Ramos (cell line): ENCODE results near the gene NEFH.
"Not testable (repeated sequence)": the region's sequence is repeated elsewhere in the genome, so short reads cannot be mapped to it uniquely, and the experiment has no call there.

Experiments
- in situ Hi-C: fragments of 300-500 bp; cut with MboI; formaldehyde crosslinking; loops from one replicate; pipeline ENCODE4 v1.14.3; 2022; ENCODE audit warnings: low sequenced_read_pairs; ENCODE audit not compliant: unreplicated experiment

NEFH gene

DNA sequence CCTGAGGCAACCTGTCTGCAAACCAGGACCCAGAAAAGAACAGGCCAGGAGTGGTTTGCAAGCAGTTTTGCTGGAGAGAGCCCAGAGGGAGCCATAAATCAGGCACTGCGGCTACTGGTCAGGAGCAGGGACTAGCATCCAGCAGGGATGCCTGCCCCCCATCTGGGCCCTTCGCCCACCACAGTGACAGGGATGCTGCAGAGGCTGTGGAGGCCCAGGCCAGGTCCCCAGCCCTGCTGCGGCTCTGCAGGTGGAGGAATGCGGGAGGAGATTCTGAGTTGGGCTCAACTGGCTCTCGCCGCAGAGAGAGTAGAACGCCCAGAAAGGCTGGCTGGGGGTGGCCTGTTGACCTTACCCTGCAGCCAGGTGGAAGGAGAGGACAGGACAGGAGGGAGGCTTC is 16.4 kb upstream of the NEFH start:
- in situ Hi-C loops: no loop called here

DNA sequence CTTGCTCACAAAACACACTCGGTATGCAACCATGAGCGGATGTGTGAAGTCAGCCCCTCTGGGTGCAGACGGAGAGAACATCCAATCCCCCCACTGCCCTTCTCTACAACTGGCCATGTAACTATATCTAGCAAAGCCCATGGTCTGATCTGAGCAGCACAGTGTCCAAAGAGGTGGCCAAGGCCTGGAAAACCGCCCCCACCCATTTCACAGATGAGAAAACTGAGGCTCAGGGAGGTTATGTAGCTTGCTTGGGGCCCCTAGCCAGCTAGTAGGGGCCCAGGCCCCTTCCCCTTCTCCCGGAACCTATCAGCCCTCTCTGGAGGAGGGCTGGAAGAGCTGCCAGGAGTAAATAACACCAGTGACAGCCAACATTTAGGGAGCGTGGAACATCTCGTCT is 15.4 kb upstream of the NEFH start:
- in situ Hi-C loops: no loop called here

DNA sequence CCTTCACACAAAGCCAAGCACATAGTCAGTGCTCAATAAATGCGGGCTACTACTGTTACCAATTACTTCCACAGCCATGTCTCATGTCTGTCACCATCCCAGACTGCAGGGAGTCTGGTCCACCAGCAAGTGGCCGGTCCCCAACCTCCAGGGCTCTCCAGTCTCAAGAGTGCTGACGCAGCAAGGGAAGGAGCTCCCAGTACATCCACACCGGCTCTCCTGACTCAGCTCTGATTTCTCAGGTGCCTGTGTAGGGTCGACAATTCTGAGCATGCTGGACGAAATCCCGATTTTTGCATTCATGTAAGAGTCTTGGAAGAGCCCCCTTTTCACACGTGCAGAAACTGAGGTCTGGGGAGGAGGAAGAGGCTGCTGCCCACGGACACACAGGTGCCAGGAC is 10.3 kb upstream of the NEFH start:
- in situ Hi-C loops: no loop called here

GRCh38 chr22:29470159-29470855 is 9.7 kb upstream of the NEFH start:
- in situ Hi-C loops: no loop called here

GRCh38 chr22:29473001-29473400 is 7.0 kb upstream of the NEFH start:
- in situ Hi-C loops: no loop called here

GRCh38 chr22:29475550-29475949 is 4.5 kb upstream of the NEFH start:
- in situ Hi-C loops: no loop called here

GRCh38 chr22:29476116-29476515 is 3.9 kb upstream of the NEFH start:
- in situ Hi-C loops: no loop called here

- in situ Hi-C loops: no loop called here
Observed at GRCh38 chr22:29477723-29478318, 2.2 kb upstream of the NEFH start.

DNA sequence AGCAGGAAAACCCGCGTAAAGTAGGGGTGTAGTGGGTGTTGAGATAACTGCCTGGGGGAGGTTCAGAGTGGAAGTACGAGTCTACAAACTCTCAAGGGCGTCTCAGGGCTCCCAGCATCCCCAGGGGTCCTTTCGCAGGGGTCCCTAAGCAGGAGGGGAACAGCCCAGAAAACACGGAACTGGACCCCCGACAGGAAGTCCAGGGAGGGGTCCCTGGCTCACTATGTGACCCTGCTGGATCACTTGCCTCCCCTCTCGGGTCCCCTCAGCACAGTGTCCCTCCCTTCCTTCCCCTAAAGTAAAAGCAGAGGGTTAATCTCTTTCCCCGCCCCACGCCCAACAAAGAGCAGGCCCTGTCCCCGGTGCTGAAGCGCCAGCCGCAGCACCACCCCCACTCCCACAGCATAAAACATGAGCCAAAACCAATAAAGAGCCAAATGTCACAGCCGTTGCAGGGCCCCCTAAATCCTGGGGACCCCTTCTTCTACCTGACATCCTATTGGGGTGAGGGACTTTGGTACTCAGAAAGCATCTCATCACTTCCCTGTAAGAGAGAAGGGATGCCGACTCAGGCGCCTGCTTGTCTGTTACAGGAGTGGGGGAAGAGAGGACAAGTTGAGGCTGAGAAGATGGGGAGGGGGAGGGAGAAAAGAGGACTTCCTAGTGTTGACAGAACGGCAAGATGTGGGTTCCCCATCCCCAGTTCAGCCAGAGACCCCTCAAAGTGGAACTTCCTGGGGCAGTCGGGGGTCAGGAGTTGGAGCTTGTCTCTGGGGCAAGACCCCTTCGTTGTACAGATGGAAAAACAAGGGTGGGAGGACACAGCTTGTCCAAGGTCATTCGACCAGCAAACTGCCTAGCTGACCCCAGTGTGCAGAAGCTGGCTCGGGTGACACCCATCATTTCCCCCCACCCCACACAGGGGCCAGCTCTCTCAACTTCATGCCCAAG is 1.4 kb upstream of the NEFH start:
- in situ Hi-C loops: no loop called here

GRCh38 chr22:29480262-29480511 is 169 bp downstream of the NEFH start:
- in situ Hi-C loops: no loop called here

DNA sequence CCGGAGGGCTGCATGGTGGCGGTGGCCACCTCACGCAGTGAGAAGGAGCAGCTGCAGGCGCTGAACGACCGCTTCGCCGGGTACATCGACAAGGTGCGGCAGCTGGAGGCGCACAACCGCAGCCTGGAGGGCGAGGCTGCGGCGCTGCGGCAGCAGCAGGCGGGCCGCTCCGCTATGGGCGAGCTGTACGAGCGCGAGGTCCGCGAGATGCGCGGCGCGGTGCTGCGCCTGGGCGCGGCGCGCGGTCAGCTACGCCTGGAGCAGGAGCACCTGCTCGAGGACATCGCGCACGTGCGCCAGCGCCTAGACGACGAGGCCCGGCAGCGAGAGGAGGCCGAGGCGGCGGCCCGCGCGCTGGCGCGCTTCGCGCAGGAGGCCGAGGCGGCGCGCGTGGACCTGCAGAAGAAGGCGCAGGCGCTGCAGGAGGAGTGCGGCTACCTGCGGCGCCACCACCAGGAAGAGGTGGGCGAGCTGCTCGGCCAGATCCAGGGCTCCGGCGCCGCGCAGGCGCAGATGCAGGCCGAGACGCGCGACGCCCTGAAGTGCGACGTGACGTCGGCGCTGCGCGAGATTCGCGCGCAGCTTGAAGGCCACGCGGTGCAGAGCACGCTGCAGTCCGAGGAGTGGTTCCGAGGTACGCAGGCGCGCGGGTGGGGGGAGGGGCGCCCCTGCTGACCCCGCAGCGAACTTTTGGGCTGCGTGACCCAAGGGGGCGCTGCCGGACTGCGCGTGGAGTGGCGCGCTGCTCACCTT is 670 bp downstream of the NEFH start:
- in situ Hi-C loops: no loop called here

DNA sequence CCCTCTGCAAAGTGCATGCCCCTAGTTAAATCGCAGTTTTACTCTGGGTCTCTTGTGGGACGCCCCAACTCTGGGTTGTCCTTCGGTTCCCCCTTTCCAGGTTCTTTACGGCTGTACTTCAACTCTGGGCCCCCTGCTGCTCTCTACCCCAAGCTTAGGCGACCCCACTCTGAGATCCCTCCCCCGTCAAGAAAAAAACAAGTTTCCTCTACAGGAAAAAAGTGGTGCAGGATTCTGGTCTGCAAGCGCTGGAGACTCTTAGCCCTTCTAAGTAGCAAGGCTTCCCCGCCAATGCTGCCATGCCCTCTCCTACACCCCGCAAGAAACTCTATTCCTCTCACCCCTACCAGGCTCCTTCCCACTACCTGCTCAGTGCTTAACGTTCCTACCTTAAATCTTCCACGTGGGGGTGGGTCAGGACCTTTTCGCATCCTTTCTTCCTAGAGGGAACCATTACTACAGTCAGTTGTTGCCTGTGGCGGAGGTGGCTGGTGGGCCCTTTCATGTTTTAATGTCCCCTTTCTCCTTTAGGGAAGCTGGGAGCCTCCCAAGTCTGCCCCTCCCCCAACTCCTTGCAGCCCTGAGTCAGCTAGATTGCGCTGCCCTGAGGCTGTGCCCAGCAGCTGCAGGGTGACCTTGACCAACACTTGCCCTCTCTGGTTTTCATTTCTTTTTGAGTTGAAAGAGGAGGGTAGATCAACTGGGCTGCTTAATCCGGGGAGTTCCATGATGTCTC is 1.4 kb downstream of the NEFH start:
- in situ Hi-C loops: no loop called here

- in situ Hi-C loops: no loop called here
Observed at GRCh38 chr22:29482253-29482652, 2.2 kb downstream of the NEFH start.

DNA sequence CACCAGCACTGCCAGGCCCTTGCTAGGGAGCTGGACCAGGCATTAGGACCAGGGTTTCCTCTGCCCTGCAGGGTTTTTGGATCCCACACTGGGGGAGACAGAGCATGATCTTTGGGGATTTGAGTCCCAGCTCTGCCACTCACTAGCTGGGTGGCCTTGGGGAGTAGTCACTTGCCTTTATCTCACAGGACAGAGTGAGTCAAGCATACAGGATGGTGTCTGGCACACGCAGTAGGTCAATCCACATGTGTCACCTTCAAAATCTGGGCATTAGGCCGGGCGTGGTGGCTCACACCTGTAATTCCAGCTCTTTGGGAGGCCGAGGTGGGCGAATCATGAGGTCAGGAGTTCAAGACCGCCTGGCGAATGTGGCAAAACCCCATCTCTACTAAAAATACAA is 2.7 kb downstream of the NEFH start:
- in situ Hi-C loops: no loop called here

DNA sequence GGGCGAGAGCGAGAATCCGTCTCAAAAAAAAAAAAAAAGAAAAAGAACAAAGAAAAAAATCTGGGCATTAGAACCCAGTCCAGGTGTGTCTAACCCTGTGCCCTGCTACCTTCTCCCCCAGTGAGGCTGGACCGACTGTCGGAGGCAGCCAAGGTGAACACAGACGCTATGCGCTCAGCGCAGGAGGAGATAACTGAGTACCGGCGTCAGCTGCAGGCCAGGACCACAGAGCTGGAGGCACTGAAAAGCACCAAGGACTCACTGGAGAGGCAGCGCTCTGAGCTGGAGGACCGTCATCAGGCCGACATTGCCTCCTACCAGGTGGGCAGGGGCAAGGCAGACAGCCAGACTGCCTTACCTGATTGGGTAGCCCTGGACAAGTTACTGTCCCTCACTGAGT is 3.2 kb downstream of the NEFH start:
- in situ Hi-C loops: no loop called here

DNA sequence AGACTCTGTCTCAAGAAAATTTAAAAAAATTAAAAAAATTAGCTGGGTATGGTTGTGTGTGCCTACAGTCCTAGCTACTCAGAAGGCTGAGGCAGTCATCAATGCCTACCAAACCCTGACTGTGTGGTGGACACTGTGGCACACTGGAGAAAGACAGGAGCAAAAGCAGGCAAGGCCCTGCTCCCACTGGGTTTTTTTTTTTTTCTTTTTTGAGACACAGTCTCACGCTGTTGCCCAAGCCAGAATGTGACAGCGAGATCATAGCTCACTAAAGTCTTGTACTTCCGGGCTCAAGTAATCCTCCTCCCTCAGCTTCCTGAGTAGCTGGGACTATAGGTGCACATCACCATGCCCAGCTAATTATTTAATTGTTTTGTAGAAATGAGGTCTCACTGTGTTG is 4.6 kb downstream of the NEFH start:
- in situ Hi-C loops: no loop called here

DNA sequence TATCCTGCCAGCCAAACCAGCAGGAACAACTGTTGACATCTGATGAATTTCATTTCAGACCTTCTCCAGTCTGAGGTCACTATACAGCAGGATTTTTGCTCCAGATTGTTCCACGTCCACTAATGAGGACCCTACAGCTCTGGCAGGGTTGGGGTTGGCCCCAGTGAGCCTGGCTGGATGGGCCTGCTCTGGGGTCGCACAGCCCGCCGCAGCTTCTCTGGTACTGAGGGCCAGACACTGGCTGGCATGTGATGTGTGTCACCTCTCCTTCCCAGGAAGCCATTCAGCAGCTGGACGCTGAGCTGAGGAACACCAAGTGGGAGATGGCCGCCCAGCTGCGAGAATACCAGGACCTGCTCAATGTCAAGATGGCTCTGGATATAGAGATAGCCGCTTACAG is 5.4 kb downstream of the NEFH start:
- in situ Hi-C loops: no loop called here

DNA sequence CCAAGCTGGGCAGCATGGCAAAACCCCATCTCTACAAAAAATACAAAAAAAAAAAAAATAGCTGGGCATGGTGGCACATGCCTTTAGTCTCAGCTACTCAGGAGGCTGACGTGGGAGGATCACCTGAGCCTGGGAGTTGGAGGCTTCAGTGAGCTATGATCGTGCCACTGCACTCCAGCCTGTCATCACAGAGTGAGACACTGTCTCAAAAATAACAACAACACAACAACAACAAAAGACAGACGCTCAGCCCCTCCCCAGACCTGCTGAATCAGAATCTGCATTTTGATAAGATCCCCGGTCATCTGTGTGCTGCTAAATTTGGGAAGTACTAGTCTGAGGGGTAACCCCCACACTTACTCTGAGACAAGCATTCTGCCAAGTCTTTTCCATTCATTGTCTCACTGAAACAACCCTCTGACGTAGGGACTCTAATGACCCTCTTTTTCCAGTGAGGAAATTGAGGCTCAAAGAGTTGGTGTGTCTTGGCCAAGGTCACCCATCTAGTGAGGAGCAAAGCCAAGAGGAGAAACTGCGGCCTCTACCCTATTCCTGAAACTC is 7.5 kb downstream of the NEFH start:
- in situ Hi-C loops: no loop called here

- in situ Hi-C loops: not testable (repeated sequence)
Observed at GRCh38 chr22:29489127-29489780, 9.2 kb downstream of the NEFH start.
